Naive B cell (primary cell): ENCODE measurements around the gene CRABP1. TPM values are rescaled to one million over a fixed set of nuclear protein-coding genes. Genes with fewer than 3 reads are reported as not detected.

ENCODE experiments used
- ATAC-seq, 2 donors: fragments of 150-1000 bp; cut with Tn5 transposase; 2 replicates each; pipeline ENCODE4 v1.10.0; 2021; ENCODE audit warnings: low read depth in 2 of 2, mild to moderate bottlenecking in 2 of 2, moderate library complexity in 2 of 2
- DNase-seq: peaks from one replicate; pipeline ENCODE4 v3.0.0; 2022
- H3K27ac Mint-ChIP-seq, 6 donors: one replicate each; pipeline ENCODE4 v1.8.0; 2020 to 2022; ENCODE audit warnings: mild to moderate bottlenecking in 6 of 6, mixed read lengths in 6 of 6, moderate library complexity in 5 of 6, inconsistent platforms in 2 of 6
- H3K27me3 Mint-ChIP-seq, 3 donors: one replicate each; pipeline ENCODE4 v1.8.0; 2021 to 2022; ENCODE audit warnings: mixed read lengths in 3 of 3, mild to moderate bottlenecking in 1 of 3
- H3K36me3 Mint-ChIP-seq, 2 donors: one replicate each; pipeline ENCODE4 v1.8.0; 2020 to 2022; ENCODE audit warnings: mixed read lengths in 2 of 2, inconsistent platforms in 1 of 2, mild to moderate bottlenecking in 1 of 2
- H3K4me1 Mint-ChIP-seq, 3 donors: one replicate each; pipeline ENCODE4 v1.8.0; 2020 to 2022; ENCODE audit warnings: mixed read lengths in 3 of 3, inconsistent platforms in 1 of 3, mild to moderate bottlenecking in 1 of 3, moderate library complexity in 1 of 3
- H3K4me3 Mint-ChIP-seq, 8 donors: one replicate each; pipeline ENCODE4 v1.8.0; 2020 to 2022; ENCODE audit warnings: mild to moderate bottlenecking in 8 of 8, mixed read lengths in 8 of 8, moderate library complexity in 8 of 8, inconsistent platforms in 2 of 8
- H3K9me3 Mint-ChIP-seq, 7 donors: one replicate each; pipeline ENCODE4 v1.8.0; 2020 to 2022; ENCODE audit warnings: mixed read lengths in 7 of 7, mild to moderate bottlenecking in 5 of 7, inconsistent platforms in 2 of 7, moderate library complexity in 1 of 7
- polyA plus RNA-seq, 6 donors: library from polyadenylated mRNA; unstranded; fragments of 300-500 nt; fragmentation: Illumina TruSeq; gene quantifications; one replicate each; pipeline ENCODE4 v1.2.3, GENCODE V29; 2021; ENCODE audit warnings: low read depth in 6 of 6

Gene CRABP1
- not detected for polyA plus RNA-seq

GRCh38 chr15:78340231-78341056 is at the start of gene CRABP1:
Gene CRABP1 (plus strand): TSS chr15:78340353. CDS start chr15:78340429, 76 bp downstream.
- ATAC-seq (no peak), DNase-seq (no peak)
- Mint-ChIP-seq H3K36me3 (no peaks in the 10 kb centered on the region), H3K27me3 (peaks cover 28 to 49% (median 28%) of the 10 kb centered on the region in 3 donors), H3K4me1 (peaks cover 0 to 4% (median 0%) of the 10 kb centered on the region in 3 donors), H3K9me3 (peaks cover 0 to 1% (median 0%) of the 10 kb centered on the region in 7 donors), H3K4me3 (peak within 1 kb of the TSS in 1 of 8 donors; percentile 3), H3K27ac (no peak within 1 kb of the TSS)

GRCh38 chr15:78291052-78291451 is 49.1 kb upstream of the CRABP1 start:
- peaks cover 0 to 3% (median 2%) of the 10 kb centered on the region in 3 donors for H3K4me1 Mint-ChIP-seq
- H3K9me3 Mint-ChIP-seq = no peaks in the 10 kb centered on the region
- H3K27ac Mint-ChIP-seq = no peak overlapping the region
- DNase-seq = no peak
- H3K4me3 Mint-ChIP-seq = no peak overlapping the region
- no peaks in the 10 kb centered on the region for H3K27me3 Mint-ChIP-seq
- no peak for ATAC-seq
- peaks cover 15 to 20% of the 10 kb centered on the region in 2 donors for H3K36me3 Mint-ChIP-seq

- peaks cover 9 to 13% of the 10 kb centered on the region in 2 donors for H3K36me3 Mint-ChIP-seq
- DNase-seq (no peak), ATAC-seq (no peak)
- no peaks in the 10 kb centered on the region for H3K9me3 Mint-ChIP-seq
- H3K27me3 Mint-ChIP-seq = no peaks in the 10 kb centered on the region
- H3K4me1 Mint-ChIP-seq = peaks cover 0 to 3% (median 2%) of the 10 kb centered on the region in 3 donors
- H3K4me3 Mint-ChIP-seq = no peak overlapping the region
- H3K27ac Mint-ChIP-seq = no peak overlapping the region
Measured at GRCh38 chr15:78291698-78292097, 48.5 kb upstream of the CRABP1 start.

- peak overlapping the region in 1 of 6 donors; percentile 8 for H3K27ac Mint-ChIP-seq
Measured at GRCh38 chr15:78292219-78292618, 47.9 kb upstream of the CRABP1 start.

GRCh38 chr15:78299101-78299930 is 40.8 kb upstream of the CRABP1 start, which contains the start of gene SKIC8:
Gene SKIC8 (minus strand): TSS chr15:78299609. CDS start chr15:78295686, 3,923 bp downstream.
- ATAC-seq = peak; percentile 96 to 98
- peaks cover 10 to 12% (median 12%) of the 10 kb centered on the region in 3 donors for H3K4me1 Mint-ChIP-seq
- peak; percentile 86 for DNase-seq
- peak within 1 kb of the TSS; percentile 94 to 99 (median 97) for H3K4me3 Mint-ChIP-seq
- peak within 1 kb of the TSS; percentile 86 to 95 (median 92) for H3K27ac Mint-ChIP-seq
- peaks cover 0 to 5% (median 2%) of the 10 kb centered on the region in 3 donors for H3K27me3 Mint-ChIP-seq
- H3K9me3 Mint-ChIP-seq = no peaks in the 10 kb centered on the region
- H3K36me3 Mint-ChIP-seq = peaks cover 0 to 6% of the 10 kb centered on the region in 2 donors

More at GRCh38 chr15:78292219-78292618, 47.9 kb upstream of the CRABP1 start:
- peaks cover 0 to 3% (median 2%) of the 10 kb centered on the region in 3 donors for H3K4me1 Mint-ChIP-seq
- H3K27me3 Mint-ChIP-seq = no peaks in the 10 kb centered on the region
- DNase-seq (no peak), ATAC-seq (no peak)
- H3K9me3 Mint-ChIP-seq = no peaks in the 10 kb centered on the region
- no peak overlapping the region for H3K4me3 Mint-ChIP-seq
- peaks cover 6 to 11% of the 10 kb centered on the region in 2 donors for H3K36me3 Mint-ChIP-seq

GRCh38 chr15:78301326-78301725 is 38.8 kb upstream of the CRABP1 start:
- no peak for ATAC-seq
- Mint-ChIP-seq H3K4me1 (peaks cover 8 to 12% (median 10%) of the 10 kb centered on the region in 3 donors), H3K4me3 (peak overlapping the region; percentile 10 to 83 (median 40)), H3K27me3 (peaks cover 0 to 14% (median 10%) of the 10 kb centered on the region in 3 donors), H3K9me3 (no peaks in the 10 kb centered on the region), H3K27ac (no peak overlapping the region), H3K36me3 (no peaks in the 10 kb centered on the region)
- no peak for DNase-seq

GRCh38 chr15:78301828-78302227 is 38.3 kb upstream of the CRABP1 start:
- peaks cover 0 to 18% (median 10%) of the 10 kb centered on the region in 3 donors for H3K27me3 Mint-ChIP-seq
- H3K4me3 Mint-ChIP-seq = peak overlapping the region in 4 of 8 donors; percentile 12 to 83 (median 43)
- H3K4me1 Mint-ChIP-seq = peaks cover 8 to 12% (median 10%) of the 10 kb centered on the region in 3 donors
- DNase-seq (no peak), ATAC-seq (no peak)
- no peaks in the 10 kb centered on the region for H3K36me3 Mint-ChIP-seq
- H3K27ac Mint-ChIP-seq = no peak overlapping the region
- no peaks in the 10 kb centered on the region for H3K9me3 Mint-ChIP-seq

- peak overlapping the region in 1 of 8 donors; percentile 31 for H3K4me3 Mint-ChIP-seq
- peaks cover under 1 to 21% (median 13%) of the 10 kb centered on the region in 3 donors for H3K27me3 Mint-ChIP-seq
- H3K27ac Mint-ChIP-seq = no peak overlapping the region
- ATAC-seq (no peak), DNase-seq (no peak)
- peaks cover 8 to 12% (median 10%) of the 10 kb centered on the region in 3 donors for H3K4me1 Mint-ChIP-seq
- H3K36me3 Mint-ChIP-seq = no peaks in the 10 kb centered on the region
- H3K9me3 Mint-ChIP-seq = no peaks in the 10 kb centered on the region
Measured at GRCh38 chr15:78302579-78303312, 37.4 kb upstream of the CRABP1 start.

- ATAC-seq = no peak
- Mint-ChIP-seq H3K4me1 (peaks cover 2 to 4% (median 3%) of the 10 kb centered on the region in 3 donors), H3K4me3 (no peak overlapping the region), H3K27ac (no peak overlapping the region), H3K36me3 (no peaks in the 10 kb centered on the region), H3K27me3 (peaks cover 5 to 37% (median 26%) of the 10 kb centered on the region in 3 donors), H3K9me3 (no peaks in the 10 kb centered on the region)
- no peak for DNase-seq
Measured at GRCh38 chr15:78304216-78305066, 35.7 kb upstream of the CRABP1 start.

- Mint-ChIP-seq H3K36me3 (no peaks in the 10 kb centered on the region), H3K27me3 (peaks cover 5 to 44% (median 37%) of the 10 kb centered on the region in 3 donors), H3K9me3 (no peaks in the 10 kb centered on the region), H3K4me1 (no peaks in the 10 kb centered on the region), H3K4me3 (no peak overlapping the region), H3K27ac (no peak overlapping the region)
- no peak for DNase-seq
- no peak for ATAC-seq
Measured at GRCh38 chr15:78306176-78306774, 33.9 kb upstream of the CRABP1 start.

GRCh38 chr15:78307976-78308375 is 32.2 kb upstream of the CRABP1 start:
- no peak overlapping the region for H3K27ac Mint-ChIP-seq
- DNase-seq (no peak), ATAC-seq (no peak)
- peaks cover 10 to 53% (median 48%) of the 10 kb centered on the region in 3 donors for H3K27me3 Mint-ChIP-seq
- no peaks in the 10 kb centered on the region for H3K9me3 Mint-ChIP-seq
- H3K36me3 Mint-ChIP-seq = no peaks in the 10 kb centered on the region
- H3K4me1 Mint-ChIP-seq = no peaks in the 10 kb centered on the region
- no peak overlapping the region for H3K4me3 Mint-ChIP-seq
